ENCODE data around the gene OR13J1. TPM values are rescaled to one million over a fixed set of nuclear protein-coding genes. Genes with fewer than 3 reads are reported as not detected.

OR13J1 gene
- total RNA-seq, 1 experiment from 2014 or later = not detected

DNA sequence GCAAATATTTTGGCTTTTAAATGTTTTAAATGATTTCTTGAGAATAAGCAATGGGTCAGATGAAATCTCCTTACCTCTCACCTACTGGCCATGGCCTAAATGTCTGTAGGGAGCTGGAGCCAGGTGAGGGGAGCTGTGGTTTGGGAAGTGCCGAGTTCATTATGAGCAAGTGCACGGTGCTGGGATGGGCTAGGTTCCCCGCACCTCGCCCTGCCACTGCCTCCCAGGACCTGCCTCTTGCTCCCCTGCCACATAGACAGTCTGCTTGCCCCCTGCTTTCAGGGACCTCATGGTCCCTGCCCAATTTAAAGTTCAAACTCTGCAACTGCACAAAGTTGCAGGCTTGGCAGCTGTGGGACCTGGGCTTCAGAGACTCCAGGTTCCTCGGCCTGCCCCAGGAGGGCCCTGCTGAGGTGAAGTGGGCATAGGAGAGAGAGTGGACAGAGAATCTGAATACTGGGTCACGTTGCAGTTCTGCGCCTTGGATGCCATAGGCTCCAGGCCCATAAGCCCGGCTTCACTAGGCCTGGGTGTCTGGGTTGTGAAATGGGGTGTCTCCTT, 5.4 kb downstream of the OR13J1 start:
- intact Hi-C loops (cut with micrococcal nuclease; ENCODE audit: unreplicated experiment) (no loop called here), in situ Hi-C loops (cut with HindIII; ENCODE audit: low pct_unique_long_range_greater_than_20kb, low sequenced_read_pairs) (no loop called here)
- Histone ChIP-seq H3K4me1 (ENCODE audit: control insufficient read depth, insufficient read depth, low read length) (no peaks in the 10 kb centered on the region), H3K27ac (ENCODE audit: low read length) (no peak overlapping the region), H3K36me3 (ENCODE audit: control insufficient read depth, insufficient read depth, low read length) (no peaks in the 10 kb centered on the region), H3K4me3 (ENCODE audit: low read depth in 2 of 2, low read length in 2 of 2) (no peak overlapping the region), H3K27me3 (ENCODE audit: control insufficient read depth, insufficient read depth, low read length) (0 out of 2 replicates have a peak, but pooled peaks cover 2% of the 10 kb centered on the region), H3K9me3 (ENCODE audit: control insufficient read depth, insufficient read depth, low read depth, low read length) (no peaks in the 10 kb centered on the region)
- CTCF ChIA-PET = interaction anchor here (0.6 to 0.9 kb wide), 2 partner anchors 17 to 75 kb away, joined by 3 to 9 read pairs; no protein-coding TSS in a partner anchor
- DNase-seq (ENCODE audit: low read depth, low spot score) (no peak), ATAC-seq (no peak)
- POLR2A ChIA-PET = interaction anchor here (0.6 kb wide), 1 partner anchor 105 kb away, joined by 5 read pairs; no protein-coding TSS in a partner anchor
- TF ChIP-seq REST (IDR thresholded peaks at IDR 0.05; ENCODE audit: insufficient read depth in 1 of 2, low read depth in 2 of 2, low read length in 1 of 2) = no peak
- TF ChIP-seq TCF7L2 (IDR thresholded peaks at IDR 0.05; ENCODE audit: low read depth, low read length) = no peak
- no peak for TF ChIP-seq SIN3A (IDR thresholded peaks at IDR 0.05; ENCODE audit: borderline replicate concordance, insufficient read depth, low read depth, low read length)
- TF ChIP-seq, protein P1, sequence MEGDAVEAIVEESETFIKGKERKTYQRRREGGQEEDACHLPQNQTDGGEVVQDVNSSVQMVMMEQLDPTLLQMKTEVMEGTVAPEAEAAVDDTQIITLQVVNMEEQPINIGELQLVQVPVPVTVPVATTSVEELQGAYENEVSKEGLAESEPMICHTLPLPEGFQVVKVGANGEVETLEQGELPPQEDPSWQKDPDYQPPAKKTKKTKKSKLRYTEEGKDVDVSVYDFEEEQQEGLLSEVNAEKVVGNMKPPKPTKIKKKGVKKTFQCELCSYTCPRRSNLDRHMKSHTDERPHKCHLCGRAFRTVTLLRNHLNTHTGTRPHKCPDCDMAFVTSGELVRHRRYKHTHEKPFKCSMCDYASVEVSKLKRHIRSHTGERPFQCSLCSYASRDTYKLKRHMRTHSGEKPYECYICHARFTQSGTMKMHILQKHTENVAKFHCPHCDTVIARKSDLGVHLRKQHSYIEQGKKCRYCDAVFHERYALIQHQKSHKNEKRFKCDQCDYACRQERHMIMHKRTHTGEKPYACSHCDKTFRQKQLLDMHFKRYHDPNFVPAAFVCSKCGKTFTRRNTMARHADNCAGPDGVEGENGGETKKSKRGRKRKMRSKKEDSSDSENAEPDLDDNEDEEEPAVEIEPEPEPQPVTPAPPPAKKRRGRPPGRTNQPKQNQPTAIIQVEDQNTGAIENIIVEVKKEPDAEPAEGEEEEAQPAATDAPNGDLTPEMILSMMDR (IDR thresholded peaks at IDR 0.05) = no peak
- BruUV-seq (replicated peaks) = no TSS peak

- H3K27ac ChIP-seq (ENCODE audit: low read length) = no peak overlapping the region
- no peaks in the 10 kb centered on the region for H3K4me1 ChIP-seq (ENCODE audit: control insufficient read depth, insufficient read depth, low read length)
- no peak for TF ChIP-seq POLR2AphosphoS5 (IDR thresholded peaks at IDR 0.05; ENCODE audit: low read depth, low read length)
- TF ChIP-seq REST (IDR thresholded peaks at IDR 0.05; ENCODE audit: insufficient read depth in 1 of 2, low read depth in 2 of 2, low read length in 1 of 2) = no peak
- H3K27me3 ChIP-seq (ENCODE audit: control insufficient read depth, insufficient read depth, low read length) = 0 out of 2 replicates have a peak, but pooled peaks cover 2% of the 10 kb centered on the region
- POLR2A ChIA-PET = no interaction called here
- CTCF ChIA-PET = interaction anchor here (0.8 to 1.7 kb wide), 2 partner anchors 19 to 37 kb away, joined by 3 to 4 read pairs; no protein-coding TSS in a partner anchor
- ATAC-seq = no peak
- DNase-seq (ENCODE audit: low read depth, low spot score) = no peak
- no TSS peak for BruUV-seq (replicated peaks)
- in situ Hi-C loops (cut with HindIII; ENCODE audit: low pct_unique_long_range_greater_than_20kb, low sequenced_read_pairs) (no loop called here), intact Hi-C loops (cut with micrococcal nuclease; ENCODE audit: unreplicated experiment) (no loop called here)
- no peaks in the 10 kb centered on the region for H3K36me3 ChIP-seq (ENCODE audit: control insufficient read depth, insufficient read depth, low read length)
- H3K9me3 ChIP-seq (ENCODE audit: control insufficient read depth, insufficient read depth, low read depth, low read length) = no peaks in the 10 kb centered on the region
- no peak overlapping the region for H3K4me3 ChIP-seq (ENCODE audit: low read depth in 2 of 2, low read length in 2 of 2)
These were observed 6.6 kb downstream of the OR13J1 start for GRCh38 chr9:35863583-35863982.

Measured in Panc1 (cell line).